Spleen (tissue), 7 donors: ENCODE data around the gene CACNA2D3.

Experiments
- CTCF ChIP-seq, 11 experiments: fragments of 200-600 bp in 7 of 11; fragments of 450-650 bp in 4 of 11; sonication (generic) in 4 of 11; IDR thresholded peaks in 8 of 11; conservative IDR thresholded peaks in 3 of 11; 1 replicate in 7 of 11; 2 replicates in 4 of 11; pipeline versions ENCODE4 v1.4.0 to v1.8.0; 2016 to 2021; ENCODE audit warnings: antibody characterized with exemption in 11 of 11, inconsistent platforms in 4 of 11, mild to moderate bottlenecking in 1 of 11
- POLR2A ChIP-seq, 3 donors: fragments of 450-650 bp; IDR thresholded peaks; one replicate each; pipeline ENCODE4 v1.5.1; 2017; ENCODE audit warnings: antibody characterized with exemption in 3 of 3, mild to moderate bottlenecking in 1 of 3
- donor health status: DM: no; HTN: no; CAD: no; lungs with moderate emphysema.
- donor health status: DM: no; HTN: no; CAD: no.
- donor health status: DM: no; HTN: no; CAD: no.

GRCh38 chr3:54192026-54192425 is 69.7 kb downstream of the CACNA2D3 start:
- no peak for TF ChIP-seq POLR2A (IDR thresholded peaks at IDR 0.05)
- no peak for TF ChIP-seq CTCF (IDR thresholded peaks at IDR 0.05 in 8 of 11, conservative IDR thresholded peaks at IDR 0.05 in 3 of 11)
